HCT116 (cell line): ENCODE measurements around the gene SIPA1L3. TPM values are rescaled to one million over a fixed set of nuclear protein-coding genes. Genes with fewer than 3 reads are reported as not detected.

Source experiments
- ATAC-seq: fragments of 200-7000 bp; cut with Tn5 transposase; 2 replicates; pipeline ENCODE4 v1.9.1; 2020; ENCODE audit warnings: mild to moderate bottlenecking, moderate library complexity
- BruUV-seq: library from RNA; stranded (reverse); fragments of 400-500 nt; replicated peaks from 2 replicates; lab custom pipeline; 2021; lab: Mats Ljungman, UMichigan
- CTCF ChIA-PET: fragments of 300-600 bp; sonication (Branson Sonifier 250); formaldehyde crosslinking; loops from one replicate; lab custom pipeline; 2021; ENCODE audit warnings: antibody characterized with exemption; lab: Charles Lee
- POLR2A ChIA-PET: fragments of 300-600, 350-600 bp; sonication (Branson Sonifier 250); formaldehyde crosslinking; loops from one replicate; lab custom pipeline; 2021; ENCODE audit warnings: antibody characterized with exemption; lab: Charles Lee
- RAD21 ChIA-PET, 2 experiments: fragments of 300-600 bp; sonication (Branson Sonifier 250); formaldehyde crosslinking; loops; one replicate each; lab custom pipeline; 2023; ENCODE audit warnings: low total read pairs in 2 of 2; ENCODE audit not compliant: uncharacterized antibody in 2 of 2, unreplicated experiment in 2 of 2, low non-redundant PET in 1 of 2; lab: Charles Lee
- DNase-seq: peaks from one replicate; pipeline ENCODE4 v3.0.0-alpha.2; 2010; ENCODE audit warnings: low read depth, low spot score
- H2AFZ ChIP-seq: fragments of 200-600 bp; shearing (Covaris generic), sonication (generic); 2 replicates; pipeline ENCODE4 v1.6.1; 2017; ENCODE audit warnings: low read depth, mixed run types, mixed read lengths, antibody characterized with exemption, low read length; ENCODE audit not compliant: poor library complexity, severe bottlenecking
- H3K27ac ChIP-seq: 2 replicates; pipeline ENCODE4 v1.5.1; 2012; ENCODE audit warnings: low read depth, low read length
- H3K27me3 ChIP-seq: fragments of 200-600 bp; sonication (generic); 2 replicates; pipeline ENCODE4 v1.6.1; 2016; ENCODE audit warnings: mixed run types, low read length, mixed read lengths; ENCODE audit not compliant: insufficient read depth
- H3K36me3 ChIP-seq, 2 experiments: fragments of 200-500 bp in 1 of 2; fragments of 200-600 bp in 1 of 2; sonication (Bioruptor generic) in 1 of 2; sonication (generic) in 1 of 2; 2 replicates each; pipeline versions ENCODE4 v1.5.1 to v1.6.1; 2014 to 2016; ENCODE audit warnings: low read length in 2 of 2, inconsistent platforms in 1 of 2, mixed read lengths in 1 of 2, mixed run types in 1 of 2; ENCODE audit not compliant: insufficient read depth in 2 of 2, control insufficient read depth in 1 of 2
- H3K4me1 ChIP-seq, 2 experiments: fragments of 200-600 bp in 1 of 2; sonication (generic) in 1 of 2; 2 replicates each; pipeline versions ENCODE4 v1.5.1 to v1.6.1; 2012 to 2017; ENCODE audit warnings: low read length in 2 of 2, inconsistent platforms in 1 of 2, mild to moderate bottlenecking in 1 of 2, mixed read lengths in 1 of 2, mixed run types in 1 of 2, moderate library complexity in 1 of 2; ENCODE audit not compliant: insufficient read depth in 2 of 2, control insufficient read depth in 1 of 2
- H3K4me2 ChIP-seq: fragments of 200-600 bp; sonication (generic); 2 replicates; pipeline ENCODE4 v1.6.1; 2017; ENCODE audit warnings: mixed run types, low read length, mixed read lengths
- H3K4me3 ChIP-seq, 2 experiments: fragments of 200-600 bp in 1 of 2; sonication (generic) in 1 of 2; replicated peaks in 1 of 2; 2 replicates each; pipeline ENCODE4 v1.5.1; 2011 to 2016; ENCODE audit warnings: low read length in 2 of 2, control low read depth in 1 of 2, low read depth in 1 of 2, mild to moderate bottlenecking in 1 of 2, mixed read lengths in 1 of 2, mixed run types in 1 of 2
- H3K79me2 ChIP-seq: fragments of 200-600 bp; sonication (generic); 2 replicates; pipeline ENCODE4 v1.6.1; 2017; ENCODE audit warnings: mild to moderate bottlenecking, mixed run types, low read length, moderate library complexity, mixed read lengths; ENCODE audit not compliant: insufficient read depth
- H3K9ac ChIP-seq: fragments of 200-600 bp; sonication (generic); 2 replicates; pipeline ENCODE4 v1.6.1; 2016; ENCODE audit warnings: low read length, mixed read lengths
- H3K9me2 ChIP-seq: fragments of 200-600 bp; sonication (generic), shearing (Covaris generic); 2 replicates; pipeline ENCODE4 v1.6.1; 2017; ENCODE audit warnings: mixed run types, mild to moderate bottlenecking, moderate library complexity; ENCODE audit not compliant: insufficient read depth
- H3K9me3 ChIP-seq, 2 experiments: fragments of 200-500 bp in 1 of 2; fragments of 200-600 bp in 1 of 2; sonication (Bioruptor generic) in 1 of 2; sonication (generic) in 1 of 2; 2 replicates each; pipeline ENCODE4 v1.6.1; 2014 to 2017; ENCODE audit warnings: low read length in 2 of 2, mixed read lengths in 2 of 2, inconsistent platforms in 1 of 2, low read depth in 1 of 2, mild to moderate bottlenecking in 1 of 2, mixed run types in 1 of 2, moderate library complexity in 1 of 2; ENCODE audit not compliant: control insufficient read depth in 1 of 2, insufficient read depth in 1 of 2
- H4K20me1 ChIP-seq: fragments of 200-600 bp; sonication (generic), shearing (Covaris generic); 2 replicates; pipeline ENCODE4 v1.6.1; 2017; ENCODE audit warnings: mixed run types, mild to moderate bottlenecking, moderate library complexity; ENCODE audit not compliant: insufficient read depth
- ATF3 ChIP-seq: IDR thresholded peaks from 2 replicates; pipeline ENCODE4 v1.6.1; 2012
- CBX3 ChIP-seq: IDR thresholded peaks from 2 replicates; pipeline ENCODE4 v1.6.1; 2012; ENCODE audit warnings: low read depth
- ELF1 ChIP-seq: IDR thresholded peaks from 2 replicates; pipeline ENCODE4 v1.6.1; 2012; ENCODE audit warnings: low read depth, borderline replicate concordance
- EZH2phosphoT487 ChIP-seq: fragments of 200-600 bp; IDR thresholded peaks from 2 replicates; pipeline ENCODE4 v1.6.1; 2018; ENCODE audit warnings: antibody characterized with exemption, borderline replicate concordance
- MAX ChIP-seq: IDR thresholded peaks from 2 replicates; pipeline ENCODE4 v1.6.1; 2012
- POLR2A ChIP-seq: IDR thresholded peaks from 2 replicates; pipeline ENCODE4 v1.7.0; 2011; ENCODE audit warnings: borderline replicate concordance; ENCODE audit not compliant: insufficient read depth, insufficient read length; ENCODE audit errors: extremely low read depth
- POLR2AphosphoS5 ChIP-seq: IDR thresholded peaks from 2 replicates; pipeline ENCODE4 v1.6.1; 2011; ENCODE audit warnings: mild to moderate bottlenecking, low read depth, low read length, moderate library complexity
- SRF ChIP-seq: IDR thresholded peaks from 2 replicates; pipeline ENCODE4 v1.6.1; 2012; ENCODE audit warnings: low read depth
- TCF7L2 ChIP-seq: IDR thresholded peaks from 2 replicates; pipeline ENCODE4 v1.7.0; 2011; ENCODE audit warnings: borderline replicate concordance, inconsistent platforms; ENCODE audit not compliant: insufficient read depth, insufficient read length; ENCODE audit errors: extremely low read depth
- YY1 ChIP-seq: IDR thresholded peaks from 2 replicates; pipeline ENCODE4 v1.6.1; 2011; ENCODE audit warnings: low read length, low read depth, moderate library complexity, mild to moderate bottlenecking; ENCODE audit not compliant: insufficient replicate concordance; ENCODE audit errors: extremely low read depth
- ZBTB33 ChIP-seq: IDR thresholded peaks from 2 replicates; pipeline ENCODE4 v1.6.1; 2011; ENCODE audit warnings: mild to moderate bottlenecking, low read length, moderate library complexity; ENCODE audit not compliant: insufficient replicate concordance; ENCODE audit errors: extremely low read depth
- ZFX ChIP-seq: fragments of 450-650 bp; IDR thresholded peaks from 2 replicates; pipeline ENCODE4 v1.6.1; 2017
- intact Hi-C: fragments of 100-400 bp; cut with micrococcal nuclease; formaldehyde crosslinking; loops from 2 replicates; pipeline ENCODE4 v1.10.0; 2022
- total RNA-seq: library from RNA; stranded (reverse); gene quantifications from one replicate; pipeline ENCODE4 v1.2.1, GENCODE V29; 2021; ENCODE audit not compliant: unreplicated experiment

SIPA1L3 gene
- total RNA-seq, 1 experiment from 2014 or later: 41.8 TPM

- no peak overlapping the region for H3K27ac ChIP-seq
- no TSS peak for BruUV-seq
- TF ChIP-seq EZH2phosphoT487 (no peak), CBX3 (no peak), SRF (no peak), POLR2A (no peak), ATF3 (no peak), YY1 (no peak), POLR2AphosphoS5 (no peak), MAX (no peak), ZBTB33 (no peak), ELF1 (no peak), ZFX (no peak), TCF7L2 (no peak)
- 0 out of 4 replicates have a peak, but pooled peaks cover 0 to 7% of the 10 kb centered on the region in 2 experiments for H3K36me3 ChIP-seq
- DNase-seq (no peak), ATAC-seq (no peak)
- no peaks in the 10 kb centered on the region for H4K20me1 ChIP-seq
- RAD21 ChIA-PET: no interaction called here
- POLR2A ChIA-PET: no interaction called here
- peaks cover 7% of the 10 kb centered on the region; the same call in 1 of the 2 replicates for H3K79me2 ChIP-seq
- H3K9me2 ChIP-seq: no peaks in the 10 kb centered on the region
- no peak overlapping the region for H3K9ac ChIP-seq
- H3K4me3 ChIP-seq: no peak overlapping the region
- H3K27me3 ChIP-seq: no peaks in the 10 kb centered on the region
- CTCF ChIA-PET: no interaction called here
- peaks cover 0 to 6% of the 10 kb centered on the region in 2 experiments; a peak in 1 of 4 replicates for H3K4me1 ChIP-seq
- intact Hi-C loops: no loop called here
- H2AFZ ChIP-seq: no peak overlapping the region
- H3K9me3 ChIP-seq: no peaks in the 10 kb centered on the region
- no peak overlapping the region for H3K4me2 ChIP-seq
Measured at GRCh38 chr19:38031423-38031770, 124.4 kb downstream of the SIPA1L3 start.
